ENCODE results near the gene IREB2.

IREB2 gene

GRCh38 chr15:78396186-78396814 lies 41.7 kb upstream of the IREB2 start:
- no peak for TF ChIP-seq CTCF (IDR thresholded peaks at IDR 0.05; ENCODE audit: low read depth, low read length)
- Histone ChIP-seq H3K36me3 (no peaks in the 10 kb centered on the region), H3K4me1 (peaks cover 2% of the 10 kb centered on the region; the same call in 1 of the 2 replicates), H3K4me3 (ENCODE audit: low read depth, low read length) (no peak overlapping the region), H3K27me3 (no peaks in the 10 kb centered on the region), H3K9me3 (no peaks in the 10 kb centered on the region)
- no peak for DNase-seq

GRCh38 chr15:78396976-78397375 lies 41.0 kb upstream of the IREB2 start:
- Histone ChIP-seq H3K4me1 (peaks cover 2% of the 10 kb centered on the region; the same call in 1 of the 2 replicates), H3K27me3 (no peaks in the 10 kb centered on the region), H3K4me3 (ENCODE audit: low read depth, low read length) (no peak overlapping the region), H3K9me3 (no peaks in the 10 kb centered on the region), H3K36me3 (no peaks in the 10 kb centered on the region)
- TF ChIP-seq CTCF (IDR thresholded peaks at IDR 0.05; ENCODE audit: low read depth, low read length): peak; percentile 15; the same call in 1 of the 2 replicates
- DNase-seq: no peak

- Histone ChIP-seq H3K9me3 (no peaks in the 10 kb centered on the region), H3K27me3 (no peaks in the 10 kb centered on the region), H3K4me3 (ENCODE audit: low read depth, low read length) (no peak overlapping the region), H3K36me3 (no peaks in the 10 kb centered on the region), H3K4me1 (no peaks in the 10 kb centered on the region; the same call in 1 of the 2 replicates)
- no peak for DNase-seq
- no peak for TF ChIP-seq CTCF (IDR thresholded peaks at IDR 0.05; ENCODE audit: low read depth, low read length)
Observed at GRCh38 chr15:78397382-78397781, 40.6 kb upstream of the IREB2 start.

GRCh38 chr15:78398076-78398825 lies 39.8 kb upstream of the IREB2 start:
- no peak for TF ChIP-seq CTCF (IDR thresholded peaks at IDR 0.05; ENCODE audit: low read depth, low read length)
- H3K27me3 ChIP-seq: no peaks in the 10 kb centered on the region
- no peaks in the 10 kb centered on the region for H3K9me3 ChIP-seq

GRCh38 chr15:78399091-78399490 lies 38.9 kb upstream of the IREB2 start:
- Histone ChIP-seq H3K4me3 (ENCODE audit: low read depth, low read length) (no peak overlapping the region), H3K36me3 (no peaks in the 10 kb centered on the region), H3K9me3 (no peaks in the 10 kb centered on the region), H3K4me1 (no peaks in the 10 kb centered on the region), H3K27me3 (no peaks in the 10 kb centered on the region)
- DNase-seq: no peak
- TF ChIP-seq CTCF (IDR thresholded peaks at IDR 0.05; ENCODE audit: low read depth, low read length): no peak

More at GRCh38 chr15:78398076-78398825, 39.8 kb upstream of the IREB2 start:
- no peaks in the 10 kb centered on the region for H3K4me1 ChIP-seq
- H3K4me3 ChIP-seq (ENCODE audit: low read depth, low read length): no peak overlapping the region
- H3K36me3 ChIP-seq: no peaks in the 10 kb centered on the region
- no peak for DNase-seq

- no peaks in the 10 kb centered on the region for H3K27me3 ChIP-seq
- no peaks in the 10 kb centered on the region for H3K4me1 ChIP-seq
- no peaks in the 10 kb centered on the region for H3K9me3 ChIP-seq
- no peaks in the 10 kb centered on the region for H3K36me3 ChIP-seq
- DNase-seq: no peak
- H3K4me3 ChIP-seq (ENCODE audit: low read depth, low read length): no peak overlapping the region
- TF ChIP-seq CTCF (IDR thresholded peaks at IDR 0.05; ENCODE audit: low read depth, low read length): no peak
Observed at GRCh38 chr15:78402061-78402610, 35.9 kb upstream of the IREB2 start.

Data from BE2C (cell line).